Heart right ventricle (tissue), 16 donors: ENCODE results near the gene NRF1. TPM values are rescaled to one million over a fixed set of nuclear protein-coding genes. Genes with fewer than 3 reads are reported as not detected.

Experiments
- ATAC-seq, 8 donors: fragments of 200-7000 bp; cut with Tn5 transposase; one replicate each; pipeline ENCODE4 v1.9.1; 2020; ENCODE audit warnings: mild to moderate bottlenecking in 8 of 8, moderate library complexity in 8 of 8, moderate number of reproducible peaks in 1 of 8
- DNase-seq, 2 donors: peaks; one replicate each; pipeline ENCODE4 v3.0.0-alpha.2; 2020
- H3K27ac ChIP-seq, 10 donors: fragments of 200-600 bp; sonication (generic) in 2 of 10; one replicate each; pipeline versions ENCODE4 v1.5.0 to v1.8.0; 2020 to 2022; ENCODE audit warnings: mild to moderate bottlenecking in 3 of 10
- H3K27me3 ChIP-seq, 7 donors: fragments of 200-600 bp; one replicate each; pipeline ENCODE4 v1.8.0; 2021 to 2022; ENCODE audit warnings: mild to moderate bottlenecking in 2 of 7
- H3K36me3 ChIP-seq, 9 donors: fragments of 200-600 bp; sonication (generic) in 1 of 9; one replicate each; pipeline versions ENCODE4 v1.5.0 to v1.8.0; 2020 to 2022; ENCODE audit warnings: mild to moderate bottlenecking in 2 of 9
- H3K4me1 ChIP-seq, 9 donors: fragments of 200-600 bp; sonication (generic) in 1 of 9; one replicate each; pipeline versions ENCODE4 v1.5.0 to v1.8.0; 2020 to 2022; ENCODE audit warnings: mild to moderate bottlenecking in 4 of 9
- H3K4me3 ChIP-seq, 10 donors: fragments of 200-600 bp; sonication (generic) in 2 of 10; one replicate each; pipeline versions ENCODE4 v1.5.0 to v1.8.0; 2020 to 2022; ENCODE audit warnings: mild to moderate bottlenecking in 7 of 10, moderate library complexity in 2 of 10
- H3K9me3 ChIP-seq, 11 donors: fragments of 200-600 bp in 10 of 11; sonication (generic) in 2 of 11; one replicate each; pipeline versions ENCODE4 v1.5.0 to v1.8.0; 2013 to 2022; ENCODE audit warnings: mild to moderate bottlenecking in 2 of 11, control low read depth in 1 of 11, moderate library complexity in 1 of 11
- CTCF ChIP-seq, 9 donors: fragments of 200-600 bp; sonication (generic) in 2 of 9; IDR thresholded peaks; one replicate each; pipeline versions ENCODE4 v1.5.0 to v1.8.0; 2021 to 2022; ENCODE audit warnings: antibody characterized with exemption in 9 of 9, mild to moderate bottlenecking in 5 of 9, moderate library complexity in 1 of 9
- WGBS, 2 donors: extraction: QIAGEN DNeasy Blood & Tissue Kit; methylation state at CpG; one replicate each; pipeline ENCODE4 v1.1.7; 2013; ENCODE audit warnings: inconsistent platforms in 1 of 2; 5-methylcytosine and 5-hydroxymethylcytosine counted together
- intact Hi-C, 10 donors: fragments of 100-400 bp; cut with DNase I; formaldehyde crosslinking; loops; one replicate each; pipeline versions ENCODE4 v1.11.1 to v1.14.2; 2022
- polyA plus RNA-seq, 2 donors: library from polyadenylated mRNA; stranded (reverse); fragments of 200-250 nt; gene quantifications; one replicate each; pipeline ENCODE4 v1.2.3, GENCODE V29; 2013
- total RNA-seq, 10 donors: library from RNA; stranded (reverse); fragmentation: NEBNext Ultra II Directional in 3 of 10; extraction: Animal tissue kit (Norgen Biotek cat#: 25700) in 3 of 10; gene quantifications; one replicate each; pipeline versions ENCODE4 v1.2.1 to v1.2.4, GENCODE V29; 2021 to 2023
- donor health status: Arrhythmogenic right ventricular cardiomyopathy.
- donor health status: ischemic (EF 13 %, LVEDD 7.1; RV severe dilation, severe dysfunction).
- donor health status: healthy with polysubstance abuse.
- donor health status: DM: no; HTN: yes; CAD: no.
- donor health status: DM: no; HTN: no; CAD: no.
- donor health status: ischemic (EF 25% LVEDD 6.9; RV normal size, moderate dysfunction).
- donor health status: ischemic (EF 25% LVEDD 5.7; RV mildly dilated, moderate dysfunction).
- donor health status: healthy.
- donor health status: DM: yes; HTN: yes; CAD: no.
- donor health status: Ischemic cardiomyopathy.
- donor health status: ischemic (EF 35%, LVEDD 5.7; RV mildly dilated, moderate dysfunction).
- donor health status: nonischemic (EF 11% LVEDD 7.7; RV severe dilation, severe dysfunction).
- donor health status: DM: yes; HTN: yes; CAD: no.
- donor health status: PGD.
- donor health status: ischemic (EF 29% LVEDD 5.4; RV normal size, mild dysfunction).
- donor health status: nonischemic (EF 23%, LVEDD 6.1; RV moderate dilation, normal function).

Gene NRF1
- total and polyA plus RNA-seq, 12 donors: 4.9 to 16.0 (median 12.5) TPM

- H3K4me3 ChIP-seq: no peak overlapping the region
- intact Hi-C loops: loop anchor here in 4 of 10 donors (10.0 kb wide), 4 partner anchors 132 to 402 kb away; partner anchors contain the start of gene SMKR1 (in 1 of the 4)
- no peaks in the 10 kb centered on the region for H3K9me3 ChIP-seq
- no peak for DNase-seq
- H3K27me3 ChIP-seq: no peaks in the 10 kb centered on the region
- H3K36me3 ChIP-seq: no peaks in the 10 kb centered on the region
- ATAC-seq: no peak
- WGBS, 2 donors: 95 to 96% methylated on average over 4 of the region's 4 CpGs
- peaks cover 0 to 27% (median 5%) of the 10 kb centered on the region in 9 donors for H3K4me1 ChIP-seq
- no peak overlapping the region for H3K27ac ChIP-seq
- no peak for TF ChIP-seq CTCF (IDR thresholded peaks at IDR 0.05)
These were observed 25.1 kb downstream of the NRF1 start for GRCh38 chr7:129636641-129637040.

- DNase-seq (no peak), ATAC-seq (no peak)
- Histone ChIP-seq H3K36me3 (no peaks in the 10 kb centered on the region), H3K4me1 (peaks cover 0 to 39% (median 16%) of the 10 kb centered on the region in 9 donors), H3K27ac (no peak overlapping the region), H3K9me3 (no peaks in the 10 kb centered on the region), H3K27me3 (no peaks in the 10 kb centered on the region), H3K4me3 (no peak overlapping the region)
- intact Hi-C loops: loop anchor here in 8 of 10 donors (5.0 to 10.0 kb wide), 6 partner anchors 136 to 296 kb away; partner anchors contain the start of gene SMKR1 (in 2 of the 8)
- WGBS, 2 donors: 68 to 97% methylated on average over 2 of the region's 2 CpGs
- no peak for TF ChIP-seq CTCF (IDR thresholded peaks at IDR 0.05)
These were observed 28.9 kb downstream of the NRF1 start for GRCh38 chr7:129640400-129640799.

- H3K4me3 ChIP-seq: no peak overlapping the region
- H3K9me3 ChIP-seq: no peaks in the 10 kb centered on the region
- H3K36me3 ChIP-seq: peaks cover 0 to 5% (median 0%) of the 10 kb centered on the region in 9 donors
- WGBS, 2 donors: 67 to 79% methylated on average over 4 of the region's 4 CpGs
- no peaks in the 10 kb centered on the region for H3K27me3 ChIP-seq
- DNase-seq (no peak), ATAC-seq (no peak)
- intact Hi-C loops: loop anchor here in 8 of 10 donors (2.0 to 10.0 kb wide), 7 partner anchors 138 to 298 kb away; partner anchors contain the start of gene SMKR1 (in 2 of the 8)
- TF ChIP-seq CTCF (IDR thresholded peaks at IDR 0.05): no peak
- H3K4me1 ChIP-seq: peaks cover 0 to 38% (median 20%) of the 10 kb centered on the region in 9 donors
- no peak overlapping the region for H3K27ac ChIP-seq
These were observed 31.5 kb downstream of the NRF1 start for GRCh38 chr7:129642871-129643549.

GRCh38 chr7:129643550-129644170 lies 32.1 kb downstream of the NRF1 start:
- H3K27ac ChIP-seq: peak overlapping the region in 1 of 10 donors; percentile 13
- H3K4me1 ChIP-seq: peaks cover 0 to 32% (median 17%) of the 10 kb centered on the region in 9 donors
- TF ChIP-seq CTCF (IDR thresholded peaks at IDR 0.05): no peak
- peak overlapping the region in 1 of 10 donors; percentile 11 for H3K4me3 ChIP-seq
- no peaks in the 10 kb centered on the region for H3K27me3 ChIP-seq
- DNase-seq (no peak), ATAC-seq (peak in 6 of 8 donors; percentile 40 to 68 (median 60))
- peaks cover 0 to 5% (median 0%) of the 10 kb centered on the region in 9 donors for H3K36me3 ChIP-seq
- 37 to 52% methylated on average over 6 of the region's 6 CpGs for WGBS, 2 donors
- H3K9me3 ChIP-seq: no peaks in the 10 kb centered on the region
- intact Hi-C loops: loop anchor here in 8 of 10 donors (2.0 to 10.0 kb wide), 7 partner anchors 139 to 299 kb away; partner anchors contain the start of gene SMKR1 (in 2 of the 8)
